Prostate gland (tissue), 2 donors: ENCODE measurements around the gene POU2AF3.

Source experiments
- POLR2A ChIP-seq: fragments of 450-650 bp; IDR thresholded peaks from one replicate; pipeline ENCODE4 v1.6.1; 2016; ENCODE audit warnings: antibody characterized with exemption, mild to moderate bottlenecking
- TF ChIP-seq, protein P1 (sequence below), 4 experiments: fragments of 200-600 bp in 2 of 4; fragments of 450-650 bp in 2 of 4; sonication (generic) in 2 of 4; IDR thresholded peaks; 1 replicate in 3 of 4; 2 replicates in 1 of 4; pipeline ENCODE4 v1.5.1; 2016 to 2019; ENCODE audit warnings: antibody characterized with exemption in 4 of 4, mild to moderate bottlenecking in 2 of 4, moderate library complexity in 2 of 4

DNA sequence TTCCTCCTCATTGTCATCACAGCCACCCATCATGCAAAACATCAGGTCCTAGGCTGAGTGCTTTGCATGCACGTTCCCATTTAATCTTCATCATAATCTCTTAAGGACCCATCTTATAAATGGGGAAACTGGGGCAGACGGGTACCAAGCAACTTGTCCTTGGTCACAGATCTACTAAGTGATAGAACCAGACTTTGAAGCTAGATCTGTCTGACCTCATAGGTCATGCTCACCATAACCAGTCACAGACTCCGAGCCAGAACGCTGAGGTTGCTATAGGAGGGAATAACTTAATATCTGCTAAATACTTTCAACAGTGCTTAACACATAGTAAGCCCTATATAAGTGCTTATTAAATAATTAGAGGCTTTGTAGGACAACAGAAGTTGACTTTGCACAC, 37.7 kb downstream of the POU2AF3 start:
- TF ChIP-seq, protein P1, sequence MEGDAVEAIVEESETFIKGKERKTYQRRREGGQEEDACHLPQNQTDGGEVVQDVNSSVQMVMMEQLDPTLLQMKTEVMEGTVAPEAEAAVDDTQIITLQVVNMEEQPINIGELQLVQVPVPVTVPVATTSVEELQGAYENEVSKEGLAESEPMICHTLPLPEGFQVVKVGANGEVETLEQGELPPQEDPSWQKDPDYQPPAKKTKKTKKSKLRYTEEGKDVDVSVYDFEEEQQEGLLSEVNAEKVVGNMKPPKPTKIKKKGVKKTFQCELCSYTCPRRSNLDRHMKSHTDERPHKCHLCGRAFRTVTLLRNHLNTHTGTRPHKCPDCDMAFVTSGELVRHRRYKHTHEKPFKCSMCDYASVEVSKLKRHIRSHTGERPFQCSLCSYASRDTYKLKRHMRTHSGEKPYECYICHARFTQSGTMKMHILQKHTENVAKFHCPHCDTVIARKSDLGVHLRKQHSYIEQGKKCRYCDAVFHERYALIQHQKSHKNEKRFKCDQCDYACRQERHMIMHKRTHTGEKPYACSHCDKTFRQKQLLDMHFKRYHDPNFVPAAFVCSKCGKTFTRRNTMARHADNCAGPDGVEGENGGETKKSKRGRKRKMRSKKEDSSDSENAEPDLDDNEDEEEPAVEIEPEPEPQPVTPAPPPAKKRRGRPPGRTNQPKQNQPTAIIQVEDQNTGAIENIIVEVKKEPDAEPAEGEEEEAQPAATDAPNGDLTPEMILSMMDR (IDR thresholded peaks at IDR 0.05) = no peak
- TF ChIP-seq POLR2A = no peak
